ENCODE results near the gene GFOD1.
"Not testable (repeated sequence)": the region's sequence is repeated elsewhere in the genome, so short reads cannot be mapped to it uniquely, and the experiment has no call there.

The GFOD1 gene

DNA sequence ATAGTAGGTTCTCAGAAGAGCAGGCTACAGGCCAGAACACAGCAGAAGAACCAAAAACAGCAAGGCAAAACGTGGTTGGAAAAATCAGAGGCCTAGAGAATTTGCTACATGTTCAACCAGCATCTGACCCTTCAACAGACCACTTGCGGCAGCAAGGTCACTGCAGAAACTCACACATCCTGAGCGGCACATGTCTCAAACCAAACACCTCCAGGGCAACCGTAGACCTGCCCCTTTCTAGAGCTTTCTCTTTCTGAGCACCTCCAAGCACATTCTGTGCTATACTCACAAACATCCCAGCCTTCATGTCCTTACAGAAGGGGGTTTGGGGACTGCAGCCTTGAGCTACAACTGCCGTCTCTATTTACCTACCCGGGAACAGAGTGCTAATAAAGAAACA, 52.6 kb downstream of the GFOD1 start:
- Histone ChIP-seq H3K4me1 (ENCODE audit: control insufficient read depth, low read length) (peaks cover 7% of the 10 kb centered on the region), H3F3A (ENCODE audit: control insufficient read depth, insufficient read depth) (no peaks in the 10 kb centered on the region), H3K79me2 (ENCODE audit: control insufficient read depth, low read length) (no peaks in the 10 kb centered on the region), H3K27ac (ENCODE audit: low read depth, low read length) (no peak overlapping the region), H3K27me3 (ENCODE audit: control insufficient read depth, low read length) (no peaks in the 10 kb centered on the region), H3K4me2 (ENCODE audit: low read length) (no peak overlapping the region), H3K9me3 (ENCODE audit: control insufficient read depth, insufficient read depth, low read length) (peaks cover 6% of the 10 kb centered on the region; the same call in 1 of the 2 replicates), H3K9me2 (replicated peaks; ENCODE audit: control insufficient read depth, low read length) (no peaks in the 10 kb centered on the region), H3K36me3 (ENCODE audit: control insufficient read depth, low read length) (no peaks in the 10 kb centered on the region), H4K20me1 (ENCODE audit: control insufficient read depth, insufficient read depth, low read depth, low read length) (no peaks in the 10 kb centered on the region), H3K4me3 (ENCODE audit: low read length) (no peak overlapping the region)
- TF ChIP-seq, protein P1, sequence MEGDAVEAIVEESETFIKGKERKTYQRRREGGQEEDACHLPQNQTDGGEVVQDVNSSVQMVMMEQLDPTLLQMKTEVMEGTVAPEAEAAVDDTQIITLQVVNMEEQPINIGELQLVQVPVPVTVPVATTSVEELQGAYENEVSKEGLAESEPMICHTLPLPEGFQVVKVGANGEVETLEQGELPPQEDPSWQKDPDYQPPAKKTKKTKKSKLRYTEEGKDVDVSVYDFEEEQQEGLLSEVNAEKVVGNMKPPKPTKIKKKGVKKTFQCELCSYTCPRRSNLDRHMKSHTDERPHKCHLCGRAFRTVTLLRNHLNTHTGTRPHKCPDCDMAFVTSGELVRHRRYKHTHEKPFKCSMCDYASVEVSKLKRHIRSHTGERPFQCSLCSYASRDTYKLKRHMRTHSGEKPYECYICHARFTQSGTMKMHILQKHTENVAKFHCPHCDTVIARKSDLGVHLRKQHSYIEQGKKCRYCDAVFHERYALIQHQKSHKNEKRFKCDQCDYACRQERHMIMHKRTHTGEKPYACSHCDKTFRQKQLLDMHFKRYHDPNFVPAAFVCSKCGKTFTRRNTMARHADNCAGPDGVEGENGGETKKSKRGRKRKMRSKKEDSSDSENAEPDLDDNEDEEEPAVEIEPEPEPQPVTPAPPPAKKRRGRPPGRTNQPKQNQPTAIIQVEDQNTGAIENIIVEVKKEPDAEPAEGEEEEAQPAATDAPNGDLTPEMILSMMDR (IDR thresholded peaks at IDR 0.05; ENCODE audit: low read depth, low read length, poor library complexity, severe bottlenecking): no peak

DNA sequence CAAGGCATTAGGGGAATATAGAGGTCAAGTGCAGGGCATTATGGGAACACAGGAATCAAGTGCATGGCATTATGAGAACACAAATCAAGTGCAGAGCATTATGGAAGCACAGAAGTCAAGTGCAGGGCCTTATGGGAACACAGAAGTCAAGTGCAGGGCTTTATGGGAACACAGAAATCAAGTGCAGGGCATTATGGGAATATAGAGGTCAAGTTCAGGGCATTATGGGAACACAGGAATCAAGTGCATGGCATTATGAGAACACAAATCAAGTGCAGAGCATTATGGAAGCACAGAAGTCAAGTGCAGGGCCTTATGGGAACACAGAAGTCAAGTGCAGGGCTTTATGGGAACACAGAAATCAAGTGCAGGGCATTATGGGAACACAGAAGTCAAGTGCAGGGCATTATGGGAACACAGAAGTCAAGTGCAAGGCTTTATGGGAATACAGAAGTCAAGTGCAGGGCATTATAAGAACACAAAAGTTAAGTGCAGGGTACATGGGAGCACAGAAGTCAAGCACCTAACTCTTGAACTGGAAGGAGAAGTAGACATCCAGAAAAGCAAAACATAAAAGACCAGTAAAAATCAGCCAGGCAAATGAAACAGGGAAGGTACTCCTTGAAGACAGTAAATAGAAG, 53.1 kb downstream of the GFOD1 start:
- H3K4me3 ChIP-seq (ENCODE audit: low read length); H3K27me3 ChIP-seq (ENCODE audit: control insufficient read depth, low read length); H3F3A ChIP-seq (ENCODE audit: control insufficient read depth, insufficient read depth); H4K20me1 ChIP-seq (ENCODE audit: control insufficient read depth, insufficient read depth, low read depth, low read length); H3K4me2 ChIP-seq (ENCODE audit: low read length); H3K27ac ChIP-seq (ENCODE audit: low read depth, low read length); H3K79me2 ChIP-seq (ENCODE audit: control insufficient read depth, low read length); H3K4me1 ChIP-seq (ENCODE audit: control insufficient read depth, low read length); H3K9me2 ChIP-seq (replicated peaks; ENCODE audit: control insufficient read depth, low read length); H3K36me3 ChIP-seq (ENCODE audit: control insufficient read depth, low read length); H3K9me3 ChIP-seq (ENCODE audit: control insufficient read depth, insufficient read depth, low read length): not testable (repeated sequence)

DNA sequence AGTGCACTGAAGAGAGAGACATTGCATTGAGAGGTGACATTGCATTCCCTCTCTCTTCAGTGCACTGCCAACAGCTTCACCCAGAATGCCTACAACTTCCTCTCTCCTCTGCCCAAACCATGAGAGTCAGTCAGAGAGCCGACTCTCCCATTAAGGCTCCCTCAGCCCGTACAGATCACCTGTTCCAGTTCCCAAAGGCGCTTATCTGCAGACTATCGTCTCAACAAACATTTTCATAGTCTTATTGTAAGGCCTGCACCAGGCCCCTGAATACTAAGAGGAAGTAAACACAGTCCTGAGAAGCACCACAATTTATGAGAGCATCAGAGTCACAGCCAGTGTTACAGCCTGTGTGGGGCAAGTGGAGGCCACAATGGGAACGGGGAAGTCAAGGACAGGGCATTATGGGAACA, 53.7 kb downstream of the GFOD1 start:
- TF ChIP-seq EZH2phosphoT487 (IDR thresholded peaks at IDR 0.05; ENCODE audit: borderline replicate concordance, low read length): no peak
- TF ChIP-seq, protein P1 (IDR thresholded peaks at IDR 0.05; ENCODE audit: low read depth, low read length, poor library complexity, severe bottlenecking): no peak
- Histone ChIP-seq H3K4me1 (ENCODE audit: control insufficient read depth, low read length) (peaks cover 11% of the 10 kb centered on the region), H3K4me3 (ENCODE audit: low read length) (no peak overlapping the region), H3K27me3 (ENCODE audit: control insufficient read depth, low read length) (no peaks in the 10 kb centered on the region), H3K9me3 (ENCODE audit: control insufficient read depth, insufficient read depth, low read length) (peaks cover 6% of the 10 kb centered on the region; the same call in 1 of the 2 replicates), H3K36me3 (ENCODE audit: control insufficient read depth, low read length) (no peaks in the 10 kb centered on the region), H3K27ac (ENCODE audit: low read depth, low read length) (no peak overlapping the region), H4K20me1 (ENCODE audit: control insufficient read depth, insufficient read depth, low read depth, low read length) (no peaks in the 10 kb centered on the region), H3F3A (ENCODE audit: control insufficient read depth, insufficient read depth) (no peaks in the 10 kb centered on the region), H3K79me2 (ENCODE audit: control insufficient read depth, low read length) (no peaks in the 10 kb centered on the region), H3K4me2 (ENCODE audit: low read length) (no peak overlapping the region), H3K9me2 (replicated peaks; ENCODE audit: control insufficient read depth, low read length) (no peaks in the 10 kb centered on the region)

DNA sequence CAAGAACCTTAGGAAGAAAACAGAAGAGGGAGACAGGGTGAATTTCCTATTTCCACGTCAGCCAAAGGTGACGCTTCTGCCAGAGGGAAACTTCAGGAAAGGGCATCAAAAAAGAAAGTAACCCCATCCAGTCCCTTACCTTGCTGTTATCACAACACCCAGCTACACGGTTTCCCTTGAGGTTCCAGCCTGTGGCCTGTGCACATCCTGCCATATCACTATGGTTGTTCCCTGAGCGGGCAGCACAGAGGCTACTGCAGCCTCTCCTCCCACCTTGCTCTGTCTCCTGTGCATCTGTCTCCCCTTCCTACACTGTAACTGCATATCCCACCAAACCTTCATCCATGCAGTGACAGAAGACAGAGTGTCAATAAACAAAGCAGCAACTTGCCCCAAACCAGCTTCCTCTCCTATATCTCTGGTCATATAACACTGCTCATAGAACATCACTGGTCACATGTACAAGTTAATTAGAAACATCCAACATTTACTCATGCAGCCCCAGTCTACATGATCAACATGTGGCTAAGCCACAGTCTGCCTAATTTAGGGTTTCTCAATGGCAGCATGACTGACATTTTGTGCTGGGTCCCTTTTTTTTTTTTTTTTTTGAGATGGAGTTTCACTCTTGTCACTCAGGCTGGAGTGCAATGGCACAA, 54.7 kb downstream of the GFOD1 start:
- Histone ChIP-seq H3K36me3 (ENCODE audit: control insufficient read depth, low read length) (no peaks in the 10 kb centered on the region), H3K27me3 (ENCODE audit: control insufficient read depth, low read length) (no peaks in the 10 kb centered on the region), H3K4me3 (ENCODE audit: low read length) (no peak overlapping the region), H3K9me2 (replicated peaks; ENCODE audit: control insufficient read depth, low read length) (no peaks in the 10 kb centered on the region), H3K9me3 (ENCODE audit: control insufficient read depth, insufficient read depth, low read length) (peaks cover 6% of the 10 kb centered on the region; the same call in 1 of the 2 replicates), H3K79me2 (ENCODE audit: control insufficient read depth, low read length) (no peaks in the 10 kb centered on the region), H4K20me1 (ENCODE audit: control insufficient read depth, insufficient read depth, low read depth, low read length) (no peaks in the 10 kb centered on the region), H3K4me2 (ENCODE audit: low read length) (no peak overlapping the region), H3K27ac (ENCODE audit: low read depth, low read length) (no peak overlapping the region), H3K4me1 (ENCODE audit: control insufficient read depth, low read length) (peaks cover 22% of the 10 kb centered on the region), H3F3A (ENCODE audit: control insufficient read depth, insufficient read depth) (no peaks in the 10 kb centered on the region)
- TF ChIP-seq EZH2phosphoT487 (IDR thresholded peaks at IDR 0.05; ENCODE audit: borderline replicate concordance, low read length): no peak
- TF ChIP-seq, protein P1 (IDR thresholded peaks at IDR 0.05; ENCODE audit: low read depth, low read length, poor library complexity, severe bottlenecking): no peak
